Esophagus squamous epithelium (tissue), 4 donors: ENCODE measurements around the gene KHK.

Experiments
- POLR2A ChIP-seq, 4 donors: fragments of 450-650 bp; IDR thresholded peaks; one replicate each; pipeline ENCODE4 v1.6.1; 2017; ENCODE audit warnings: antibody characterized with exemption in 4 of 4, mild to moderate bottlenecking in 4 of 4, moderate library complexity in 3 of 4
- TF ChIP-seq, protein P1 (sequence below), 6 experiments: fragments of 450-650 bp in 4 of 6; fragments of 200-600 bp in 2 of 6; sonication (generic) in 2 of 6; IDR thresholded peaks; one replicate each; pipeline ENCODE4 v1.5.1; 2016 to 2019; ENCODE audit warnings: antibody characterized with exemption in 6 of 6, mild to moderate bottlenecking in 4 of 6, moderate library complexity in 4 of 6

DNA sequence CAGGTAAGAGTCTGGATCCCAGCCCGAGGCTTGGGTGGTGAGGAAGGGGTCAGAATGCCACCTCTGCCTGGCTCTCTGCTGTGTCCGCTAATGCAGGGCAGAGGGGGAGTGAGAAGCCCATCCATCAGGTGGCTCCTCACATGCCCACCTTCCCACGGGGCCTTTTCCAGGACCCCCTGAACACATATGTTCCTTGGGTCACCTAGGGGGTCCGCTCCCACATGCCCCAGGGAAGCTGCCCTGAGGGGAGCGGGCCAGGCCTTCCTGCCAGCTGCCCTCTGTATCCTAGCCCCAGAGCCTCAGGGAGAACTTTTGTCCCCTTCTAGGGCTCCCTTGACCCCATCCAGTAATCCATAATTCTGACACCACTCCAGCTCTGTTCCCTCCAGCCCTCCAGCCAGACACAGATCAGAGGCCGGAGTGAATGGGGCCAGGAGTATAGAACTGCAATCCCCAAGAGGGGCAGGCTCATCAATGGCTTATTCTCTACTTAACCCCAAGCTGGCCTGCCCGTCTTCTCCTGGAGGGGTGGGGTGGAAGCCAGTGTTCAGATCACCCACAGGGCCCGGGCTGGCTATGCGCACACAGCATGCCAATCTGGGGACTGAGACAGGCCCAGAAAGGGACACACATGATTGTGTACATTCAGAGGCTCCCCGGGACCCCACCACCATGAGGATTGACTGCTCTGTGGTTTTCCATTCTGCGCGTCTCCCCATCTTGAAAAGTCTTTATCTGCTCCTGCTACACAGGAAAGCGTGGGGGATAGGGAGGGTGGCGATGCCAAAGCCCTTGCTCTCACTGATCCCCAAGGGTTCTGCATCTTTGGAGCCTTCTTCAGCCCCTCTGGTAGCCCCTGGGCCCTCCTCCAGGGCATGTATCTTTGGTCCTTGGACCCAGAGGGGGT, 7.1 kb upstream of the KHK start:
- TF ChIP-seq, protein P1, sequence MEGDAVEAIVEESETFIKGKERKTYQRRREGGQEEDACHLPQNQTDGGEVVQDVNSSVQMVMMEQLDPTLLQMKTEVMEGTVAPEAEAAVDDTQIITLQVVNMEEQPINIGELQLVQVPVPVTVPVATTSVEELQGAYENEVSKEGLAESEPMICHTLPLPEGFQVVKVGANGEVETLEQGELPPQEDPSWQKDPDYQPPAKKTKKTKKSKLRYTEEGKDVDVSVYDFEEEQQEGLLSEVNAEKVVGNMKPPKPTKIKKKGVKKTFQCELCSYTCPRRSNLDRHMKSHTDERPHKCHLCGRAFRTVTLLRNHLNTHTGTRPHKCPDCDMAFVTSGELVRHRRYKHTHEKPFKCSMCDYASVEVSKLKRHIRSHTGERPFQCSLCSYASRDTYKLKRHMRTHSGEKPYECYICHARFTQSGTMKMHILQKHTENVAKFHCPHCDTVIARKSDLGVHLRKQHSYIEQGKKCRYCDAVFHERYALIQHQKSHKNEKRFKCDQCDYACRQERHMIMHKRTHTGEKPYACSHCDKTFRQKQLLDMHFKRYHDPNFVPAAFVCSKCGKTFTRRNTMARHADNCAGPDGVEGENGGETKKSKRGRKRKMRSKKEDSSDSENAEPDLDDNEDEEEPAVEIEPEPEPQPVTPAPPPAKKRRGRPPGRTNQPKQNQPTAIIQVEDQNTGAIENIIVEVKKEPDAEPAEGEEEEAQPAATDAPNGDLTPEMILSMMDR (IDR thresholded peaks at IDR 0.05): no peak
- no peak for TF ChIP-seq POLR2A (IDR thresholded peaks at IDR 0.05)
